ENCODE measurements around the gene DCAF4.

DNA sequence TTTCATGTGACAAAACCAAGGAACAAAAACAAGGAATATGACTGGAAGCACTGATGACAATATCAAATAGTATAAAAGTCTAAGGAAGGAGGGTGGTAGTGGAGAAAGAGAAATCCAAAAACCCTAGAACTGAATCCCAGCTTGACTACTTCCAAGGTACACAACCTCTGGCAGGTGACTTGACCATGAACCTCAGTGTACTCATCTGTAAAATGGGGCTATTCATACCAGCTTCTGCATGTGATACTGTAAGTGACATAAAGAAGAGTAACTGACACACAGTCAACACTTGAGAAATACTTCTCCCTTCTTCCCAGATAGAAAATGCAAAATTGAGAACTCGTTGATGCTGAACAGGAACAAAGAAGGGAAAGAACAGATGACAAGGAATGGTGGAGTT, 22.0 kb upstream of the DCAF4 start:
- TF ChIP-seq, protein P1, sequence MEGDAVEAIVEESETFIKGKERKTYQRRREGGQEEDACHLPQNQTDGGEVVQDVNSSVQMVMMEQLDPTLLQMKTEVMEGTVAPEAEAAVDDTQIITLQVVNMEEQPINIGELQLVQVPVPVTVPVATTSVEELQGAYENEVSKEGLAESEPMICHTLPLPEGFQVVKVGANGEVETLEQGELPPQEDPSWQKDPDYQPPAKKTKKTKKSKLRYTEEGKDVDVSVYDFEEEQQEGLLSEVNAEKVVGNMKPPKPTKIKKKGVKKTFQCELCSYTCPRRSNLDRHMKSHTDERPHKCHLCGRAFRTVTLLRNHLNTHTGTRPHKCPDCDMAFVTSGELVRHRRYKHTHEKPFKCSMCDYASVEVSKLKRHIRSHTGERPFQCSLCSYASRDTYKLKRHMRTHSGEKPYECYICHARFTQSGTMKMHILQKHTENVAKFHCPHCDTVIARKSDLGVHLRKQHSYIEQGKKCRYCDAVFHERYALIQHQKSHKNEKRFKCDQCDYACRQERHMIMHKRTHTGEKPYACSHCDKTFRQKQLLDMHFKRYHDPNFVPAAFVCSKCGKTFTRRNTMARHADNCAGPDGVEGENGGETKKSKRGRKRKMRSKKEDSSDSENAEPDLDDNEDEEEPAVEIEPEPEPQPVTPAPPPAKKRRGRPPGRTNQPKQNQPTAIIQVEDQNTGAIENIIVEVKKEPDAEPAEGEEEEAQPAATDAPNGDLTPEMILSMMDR (IDR thresholded peaks at IDR 0.05), result no peak
- no peak for TF ChIP-seq POLR2A (IDR thresholded peaks at IDR 0.05)

Measured in adrenal gland (tissue), 5 donors.